ENCODE data around the gene SETD3.

GRCh38 chr14:99416909-99417308, 63.8 kb downstream of the SETD3 start:
- no peak for TF ChIP-seq CREB1 (IDR thresholded peaks at IDR 0.05; ENCODE audit: low read depth)
- no peak for TF ChIP-seq EP300 (IDR thresholded peaks at IDR 0.05; ENCODE audit: borderline replicate concordance)
- no peak for TF ChIP-seq RAD21 (IDR thresholded peaks at IDR 0.05; ENCODE audit: low read depth)
- TF ChIP-seq TEAD4 (IDR thresholded peaks at IDR 0.05), result no peak
- no peak for TF ChIP-seq TAF1 (IDR thresholded peaks at IDR 0.05; ENCODE audit: low read depth)
- TF ChIP-seq, protein P1, sequence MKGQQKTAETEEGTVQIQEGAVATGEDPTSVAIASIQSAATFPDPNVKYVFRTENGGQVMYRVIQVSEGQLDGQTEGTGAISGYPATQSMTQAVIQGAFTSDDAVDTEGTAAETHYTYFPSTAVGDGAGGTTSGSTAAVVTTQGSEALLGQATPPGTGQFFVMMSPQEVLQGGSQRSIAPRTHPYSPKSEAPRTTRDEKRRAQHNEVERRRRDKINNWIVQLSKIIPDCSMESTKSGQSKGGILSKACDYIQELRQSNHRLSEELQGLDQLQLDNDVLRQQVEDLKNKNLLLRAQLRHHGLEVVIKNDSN (IDR thresholded peaks at IDR 0.05), result no peak
- no peak for TF ChIP-seq REST (IDR thresholded peaks at IDR 0.05; ENCODE audit: low read depth)
- TF ChIP-seq CEBPB (IDR thresholded peaks at IDR 0.05), result no peak
- no peak for TF ChIP-seq FOXM1 (IDR thresholded peaks at IDR 0.05; ENCODE audit: borderline replicate concordance, low read depth)
- no peak for TF ChIP-seq YY1 (IDR thresholded peaks at IDR 0.05; ENCODE audit: low read depth)
- TF ChIP-seq NFIC (IDR thresholded peaks at IDR 0.05), result no peak

Measured in Ishikawa (cell line).